HepG2 (cell line): ENCODE measurements around the gene DCT. TPM values are rescaled to one million over a fixed set of nuclear protein-coding genes. Genes with fewer than 3 reads are reported as not detected.

Source experiments
- ATAC-seq: fragments of 200-7000 bp; cut with Tn5 transposase; 3 replicates; pipeline ENCODE4 v1.9.1; 2020; ENCODE audit warnings: mild to moderate bottlenecking, moderate library complexity
- BruUV-seq: library from RNA; stranded (reverse); fragments of 400-500 nt; replicated peaks from 2 replicates; lab custom pipeline; 2021; lab: Mats Ljungman, UMichigan
- CTCF ChIA-PET: fragments of 300-600 bp; formaldehyde crosslinking; extraction: SDS; loops from one replicate; lab custom pipeline; 2021; ENCODE audit warnings: low total read pairs, inconsistent platforms, low intra/inter-chr PET ratio; lab: Yijun Ruan, JAX
- POLR2A ChIA-PET: fragments of 350-600 bp; sonication (Branson Sonifier 250); formaldehyde crosslinking; loops from one replicate; lab custom pipeline; 2020; ENCODE audit warnings: antibody characterized with exemption, inconsistent platforms; lab: Yijun Ruan, JAX
- DNase-seq: peaks from one replicate; pipeline ENCODE4 v3.0.0-alpha.2; 2015; ENCODE audit warnings: low spot score
- FAIRE-seq: peaks from 3 replicates; lab custom pipeline; 2011; peaks lifted over from hg19 to GRCh38; lab: Jason Lieb, UNC
- H2AFZ ChIP-seq: one replicate; pipeline ENCODE4 v1.6.1; 2011; ENCODE audit warnings: low read length, inconsistent platforms
- H3K27ac ChIP-seq: fragments of 300-600 bp; 3 replicates; pipeline ENCODE4 v1.8.0; 2011; ENCODE audit warnings: mixed run types, mild to moderate bottlenecking, mixed read lengths, low read length, inconsistent platforms; ENCODE audit not compliant: insufficient read depth; ENCODE audit errors: extremely low read length
- H3K27me3 ChIP-seq, 2 experiments: fragments of 200-600 bp in 1 of 2; 2 replicates in 1 of 2; 3 replicates in 1 of 2; pipeline versions ENCODE4 v1.6.0 to v1.8.0; 2011; ENCODE audit warnings: low read length in 2 of 2, mild to moderate bottlenecking in 2 of 2, moderate library complexity in 2 of 2, inconsistent platforms in 1 of 2; ENCODE audit not compliant: insufficient read depth in 2 of 2, control insufficient read depth in 1 of 2
- H3K36me3 ChIP-seq, 2 experiments: fragments of 200-600 bp in 1 of 2; replicated peaks in 1 of 2; 2 replicates in 1 of 2; 3 replicates in 1 of 2; pipeline versions ENCODE4 v1.5.1 to v1.8.0; 2011; ENCODE audit warnings: low read length in 2 of 2, inconsistent platforms in 1 of 2; ENCODE audit not compliant: insufficient read depth in 2 of 2, control insufficient read depth in 1 of 2
- H3K4me1 ChIP-seq: 2 replicates; pipeline ENCODE4 v1.5.1; 2012; ENCODE audit warnings: low read length, inconsistent platforms; ENCODE audit not compliant: insufficient read depth
- H3K4me2 ChIP-seq: 2 replicates; pipeline ENCODE4 v1.6.0; 2011; ENCODE audit warnings: low read depth, low read length, inconsistent platforms
- H3K4me3 ChIP-seq, 3 experiments: fragments of 200-600 bp in 1 of 3; sonication (generic), shearing (Covaris generic) in 1 of 3; replicated peaks in 1 of 3; 2 replicates each; pipeline ENCODE4 v1.5.1; 2011 to 2016; ENCODE audit warnings: low read length in 3 of 3, inconsistent platforms in 2 of 3, low read depth in 2 of 3, mild to moderate bottlenecking in 2 of 3, control low read depth in 1 of 3, mixed read lengths in 1 of 3; ENCODE audit not compliant: insufficient read depth in 1 of 3
- H3K79me2 ChIP-seq: one replicate; pipeline ENCODE4 v1.6.1; 2011; ENCODE audit warnings: low read length, inconsistent platforms; ENCODE audit not compliant: insufficient read depth
- H3K9ac ChIP-seq: 2 replicates; pipeline ENCODE4 v1.6.0; 2011; ENCODE audit warnings: mild to moderate bottlenecking, low read depth, low read length, inconsistent platforms; ENCODE audit not compliant: insufficient read depth
- H3K9me3 ChIP-seq: 2 replicates; pipeline ENCODE4 v1.5.1; 2012; ENCODE audit warnings: mild to moderate bottlenecking, low read length
- H4K20me1 ChIP-seq: 2 replicates; pipeline ENCODE4 v1.6.0; 2011; ENCODE audit warnings: inconsistent platforms, mild to moderate bottlenecking, low read length, moderate library complexity; ENCODE audit not compliant: insufficient read depth
- FOXA1 ChIP-seq, 2 experiments: fragments of 450-650 bp in 1 of 2; sonication (generic) in 1 of 2; formaldehyde crosslinking in 1 of 2; IDR thresholded peaks; 2 replicates each; pipeline versions ENCODE4 v1.4.0 to v1.6.1; 2016 to 2020; ENCODE audit warnings: missing genetic modification reagents in 1 of 2
- FOXP1 ChIP-seq, 2 experiments: fragments of 450-650 bp in 1 of 2; IDR thresholded peaks; 2 replicates each; pipeline ENCODE4 v1.6.1; 2017 to 2018; ENCODE audit warnings: antibody characterized with exemption in 1 of 2
- GMEB2 ChIP-seq: IDR thresholded peaks from 2 replicates; pipeline ENCODE4 v1.6.1; 2016; ENCODE audit warnings: missing biosample characterization, missing genetic modification reagents, low read depth
- SKI ChIP-seq: fragments of 450-650 bp; IDR thresholded peaks from one replicate; pipeline ENCODE4 v1.6.1; 2018; ENCODE audit warnings: mild to moderate bottlenecking; ENCODE audit not compliant: partially characterized antibody
- ZBTB2 ChIP-seq: sonication (generic); formaldehyde crosslinking; IDR thresholded peaks from 2 replicates; pipeline ENCODE4 v1.8.0; 2022; ENCODE audit warnings: low read depth, missing genetic modification reagents
- ZBTB20 ChIP-seq: sonication (generic); formaldehyde crosslinking; IDR thresholded peaks from 2 replicates; pipeline ENCODE4 v1.8.1; 2023; ENCODE audit warnings: missing genetic modification reagents, low read depth, mild to moderate bottlenecking, borderline replicate concordance
- ZNF577 ChIP-seq: sonication (generic); formaldehyde crosslinking; IDR thresholded peaks from 2 replicates; pipeline ENCODE4 v1.4.0; 2020; ENCODE audit warnings: mild to moderate bottlenecking, low read depth, missing genetic modification reagents, borderline replicate concordance
- ZNF816 ChIP-seq: sonication (generic); formaldehyde crosslinking; IDR thresholded peaks from 2 replicates; pipeline ENCODE4 v1.8.0; 2022; ENCODE audit warnings: missing genetic modification reagents, mild to moderate bottlenecking, borderline replicate concordance
- in situ Hi-C: cut with HindIII; loops from 2 replicates; pipeline ENCODE4 v1.10.0; 2017; ENCODE audit warnings: low pct_unique_long_range_greater_than_20kb; ENCODE audit not compliant: extremely low pct_ligation_motif_present
- intact Hi-C: fragments of 100-400 bp; cut with micrococcal nuclease; formaldehyde crosslinking; loops from one replicate; pipeline ENCODE4 v1.10.0; 2022; ENCODE audit not compliant: unreplicated experiment
- polyA plus RNA-seq, 8 experiments: library from polyadenylated mRNA; depleted of rRNA in 3 of 8; stranded (reverse) in 7 of 8; unstranded in 1 of 8; fragments of >200 nt; fragmentation: Illumina TruSeq in 4 of 8; extraction: Trizol in 4 of 8; gene quantifications; 2 replicates each; pipeline versions ENCODE4 v1.2.1 to v1.2.3, GENCODE V29; 2011 to 2016; ENCODE audit warnings: low read depth in 4 of 8, missing spikeins in 1 of 8, mixed read lengths in 1 of 8; ENCODE audit not compliant: insufficient read depth in 1 of 8
- total RNA-seq, 5 experiments: library from RNA; depleted of rRNA; stranded (reverse); fragments of >200 nt; fragmentation: Illumina TruSeq; extraction: Trizol; gene quantifications; 2 replicates each; pipeline ENCODE4 v1.2.3, GENCODE V29; 2016; ENCODE audit warnings: low read depth in 1 of 5
- TF ChIP-seq, protein P1 (sequence below): sonication (generic); formaldehyde crosslinking; IDR thresholded peaks from 2 replicates; pipeline ENCODE4 v1.4.0; 2020; ENCODE audit warnings: missing genetic modification reagents

DCT gene
- total and polyA plus RNA-seq, 2 of the 13 experiments (the other 11 are each of a cell fraction or from before 2014, with no cell fraction given): not detected

DNA sequence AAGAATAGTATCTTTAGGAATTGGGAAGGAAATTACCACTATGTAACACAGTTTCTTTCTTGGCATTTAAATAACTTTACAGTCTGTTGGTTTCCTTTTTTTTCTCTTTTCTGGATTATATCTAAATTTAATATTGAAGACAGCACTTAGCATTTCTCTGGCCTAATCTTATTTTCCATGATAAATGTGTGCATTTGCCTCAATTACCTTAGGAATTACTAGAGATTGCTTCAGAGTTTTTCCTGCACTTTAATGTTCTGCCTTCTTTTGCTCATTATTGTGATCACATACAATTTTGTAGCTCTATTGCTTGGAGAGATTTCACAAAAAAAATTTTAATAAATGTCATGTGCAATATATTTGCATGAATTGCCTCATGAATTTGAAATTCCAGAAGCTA, 25.1 kb downstream of the DCT start (continued):
- TF ChIP-seq GMEB2 (no peak), ZNF577 (CRISPR knock-in tag) (no peak), ZNF816 (CRISPR knock-in tag) (no peak)

- Histone ChIP-seq H3K4me1 (no peaks in the 10 kb centered on the region), H3K79me2 (no peaks in the 10 kb centered on the region), H3K4me2 (no peak overlapping the region), H3K9ac (no peak overlapping the region), H3K4me3 (no peak overlapping the region), H4K20me1 (no peaks in the 10 kb centered on the region), H3K27me3 (no peaks in the 10 kb centered on the region), H2AFZ (no peak overlapping the region), H3K27ac (no peak overlapping the region), H3K9me3 (no peaks in the 10 kb centered on the region), H3K36me3 (no peaks in the 10 kb centered on the region)
- ChIA-PET POLR2A (no interaction called here), CTCF (no interaction called here)
- FAIRE-seq: no peak
- no TSS peak for BruUV-seq
- ATAC-seq: peak; percentile 46; the same call in 1 of the 3 replicates
- TF ChIP-seq FOXA1 (IDR thresholded peaks at IDR 0.05) (peak; percentile 73), FOXA1 (CRISPR knock-in tag; IDR thresholded peaks at IDR 0.05) (no peak), FOXP1 (IDR thresholded peaks at IDR 0.05) (no peak), FOXP1 (CRISPR knock-in tag; IDR thresholded peaks at IDR 0.05) (peak; percentile 66), ZBTB2 (CRISPR knock-in tag) (no peak), ZBTB20 (CRISPR knock-in tag) (no peak), SKI (peak; percentile 22)
- TF ChIP-seq, protein P1, sequence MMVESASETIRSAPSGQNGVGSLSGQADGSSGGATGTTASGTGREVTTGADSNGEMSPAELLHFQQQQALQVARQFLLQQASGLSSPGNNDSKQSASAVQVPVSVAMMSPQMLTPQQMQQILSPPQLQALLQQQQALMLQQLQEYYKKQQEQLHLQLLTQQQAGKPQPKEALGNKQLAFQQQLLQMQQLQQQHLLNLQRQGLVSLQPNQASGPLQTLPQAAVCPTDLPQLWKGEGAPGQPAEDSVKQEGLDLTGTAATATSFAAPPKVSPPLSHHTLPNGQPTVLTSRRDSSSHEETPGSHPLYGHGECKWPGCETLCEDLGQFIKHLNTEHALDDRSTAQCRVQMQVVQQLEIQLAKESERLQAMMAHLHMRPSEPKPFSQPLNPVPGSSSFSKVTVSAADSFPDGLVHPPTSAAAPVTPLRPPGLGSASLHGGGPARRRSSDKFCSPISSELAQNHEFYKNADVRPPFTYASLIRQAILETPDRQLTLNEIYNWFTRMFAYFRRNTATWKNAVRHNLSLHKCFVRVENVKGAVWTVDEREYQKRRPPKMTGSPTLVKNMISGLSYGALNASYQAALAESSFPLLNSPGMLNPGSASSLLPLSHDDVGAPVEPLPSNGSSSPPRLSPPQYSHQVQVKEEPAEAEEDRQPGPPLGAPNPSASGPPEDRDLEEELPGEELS: 0 out of 2 replicates have a peak, but pooled peaks have one; percentile 19
- in situ Hi-C loops (no loop called here), intact Hi-C loops (no loop called here)
- no peak for DNase-seq
Observed at GRCh38 chr13:94444826-94445225, 34.7 kb downstream of the DCT start.
